Measurements from ENCODE around the gene ATP2A3.

The ATP2A3 gene

GRCh38 chr17:3888343-3889171 lies 75.7 kb downstream of the ATP2A3 start:
- peak; percentile 94 for DNase-seq

DNA sequence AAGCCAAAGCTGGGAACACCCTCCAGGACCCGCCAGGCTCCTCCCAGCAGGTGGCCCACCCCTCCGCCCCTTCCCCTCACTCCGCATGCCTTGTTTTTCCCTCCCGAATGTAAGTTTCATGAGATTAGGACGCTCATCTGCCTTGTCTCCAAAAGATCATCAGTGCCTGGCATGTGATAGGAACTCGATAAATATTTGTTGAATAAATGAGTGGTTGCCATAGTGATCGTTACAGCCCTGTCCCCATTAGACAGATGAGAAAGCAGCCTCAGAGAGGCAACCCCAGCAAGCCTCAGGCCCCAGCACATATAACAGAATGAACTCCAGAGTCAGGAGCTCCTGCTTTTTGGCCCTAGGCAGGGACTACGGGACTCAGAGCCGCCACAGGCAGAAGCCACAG lies 76.4 kb downstream of the ATP2A3 start:
- no peak for DNase-seq

- DNase-seq: no peak
These were observed 76.8 kb downstream of the ATP2A3 start for GRCh38 chr17:3887394-3887793.

DNA sequence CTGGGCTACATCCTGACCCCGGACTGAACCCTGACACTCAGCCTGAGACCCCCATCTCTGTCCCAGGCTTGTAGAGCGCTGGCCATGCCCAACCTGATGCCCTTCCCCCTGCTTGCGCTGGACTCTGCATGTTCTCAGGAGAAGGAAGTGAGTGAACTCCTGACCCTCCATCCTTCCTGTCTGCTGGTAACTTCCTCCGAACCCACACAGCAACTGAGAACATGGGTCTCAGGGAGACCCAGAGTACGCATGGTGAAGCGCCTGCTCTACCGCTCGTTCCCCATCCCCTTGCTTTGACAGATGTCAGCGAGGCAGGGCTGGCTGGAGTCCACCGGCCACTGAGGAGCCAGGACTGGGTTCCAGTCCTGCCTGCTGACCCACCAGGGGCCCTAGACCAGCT lies 77.5 kb downstream of the ATP2A3 start:
- no peak for DNase-seq

- peak; percentile 73 for DNase-seq
These were observed 78.3 kb downstream of the ATP2A3 start for GRCh38 chr17:3885970-3886369.

DNA sequence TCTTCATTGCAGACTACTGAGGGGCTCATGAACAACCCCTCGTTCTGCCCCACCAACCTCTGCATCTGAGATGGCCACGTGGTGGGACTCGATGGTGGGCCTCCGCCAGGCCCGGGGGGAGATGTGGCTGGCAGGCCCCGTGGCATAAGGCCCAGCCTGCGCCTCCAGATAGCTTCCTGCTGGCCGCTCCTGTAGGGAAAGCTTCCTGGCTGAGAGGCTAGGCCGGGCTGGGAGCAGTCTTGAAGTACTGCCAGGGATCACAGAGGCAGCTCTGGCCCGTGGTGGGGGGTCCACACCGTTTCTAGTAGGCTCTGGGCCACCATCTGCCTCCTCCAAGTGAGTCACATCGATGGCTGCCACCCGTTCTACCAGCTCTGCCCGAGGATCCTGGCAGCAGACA lies 79.0 kb downstream of the ATP2A3 start:
- DNase-seq: no peak

DNA sequence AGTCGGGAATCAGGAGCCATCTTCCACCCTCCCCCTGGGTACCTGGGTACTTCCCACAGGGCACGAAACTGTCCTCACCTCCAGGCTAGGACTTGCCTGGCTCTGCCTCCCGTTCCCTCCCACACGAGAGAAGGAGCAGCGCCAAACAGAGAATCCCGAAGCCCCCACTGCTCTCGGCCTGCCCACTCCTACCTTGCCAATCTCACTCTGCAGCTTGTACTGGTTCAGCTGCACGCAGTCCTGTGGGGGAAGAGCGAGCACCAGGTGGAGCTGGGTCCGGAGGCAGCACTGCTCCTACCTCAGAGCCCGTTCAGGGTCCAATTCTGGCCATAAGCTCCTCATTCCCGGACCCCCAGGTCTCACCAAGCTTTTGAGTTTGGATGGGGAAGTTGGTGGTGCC lies 80.0 kb downstream of the ATP2A3 start:
- no peak for DNase-seq

GRCh38 chr17:3882276-3882675 lies 82.0 kb downstream of the ATP2A3 start:
- no peak for DNase-seq

DNA sequence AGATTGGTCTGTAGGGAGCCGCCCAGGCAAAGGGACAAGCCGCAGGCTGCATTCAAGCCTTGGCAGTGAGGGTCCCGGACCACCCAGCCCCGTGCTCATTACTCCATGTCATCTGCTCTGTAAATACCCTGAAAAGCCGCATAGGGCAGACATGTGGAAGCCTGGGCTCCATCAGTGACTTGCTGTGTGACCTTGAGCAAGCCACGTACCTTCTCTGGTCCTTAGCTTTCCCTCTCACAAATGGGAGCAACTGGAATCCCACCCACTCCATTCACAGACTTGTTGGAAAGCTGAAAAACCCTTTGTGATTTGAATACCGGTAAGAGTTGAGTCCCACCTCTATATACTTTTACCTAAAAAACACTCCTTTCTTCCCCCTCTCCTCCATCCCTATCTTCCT lies 83.3 kb downstream of the ATP2A3 start:
- DNase-seq: no peak

DNA sequence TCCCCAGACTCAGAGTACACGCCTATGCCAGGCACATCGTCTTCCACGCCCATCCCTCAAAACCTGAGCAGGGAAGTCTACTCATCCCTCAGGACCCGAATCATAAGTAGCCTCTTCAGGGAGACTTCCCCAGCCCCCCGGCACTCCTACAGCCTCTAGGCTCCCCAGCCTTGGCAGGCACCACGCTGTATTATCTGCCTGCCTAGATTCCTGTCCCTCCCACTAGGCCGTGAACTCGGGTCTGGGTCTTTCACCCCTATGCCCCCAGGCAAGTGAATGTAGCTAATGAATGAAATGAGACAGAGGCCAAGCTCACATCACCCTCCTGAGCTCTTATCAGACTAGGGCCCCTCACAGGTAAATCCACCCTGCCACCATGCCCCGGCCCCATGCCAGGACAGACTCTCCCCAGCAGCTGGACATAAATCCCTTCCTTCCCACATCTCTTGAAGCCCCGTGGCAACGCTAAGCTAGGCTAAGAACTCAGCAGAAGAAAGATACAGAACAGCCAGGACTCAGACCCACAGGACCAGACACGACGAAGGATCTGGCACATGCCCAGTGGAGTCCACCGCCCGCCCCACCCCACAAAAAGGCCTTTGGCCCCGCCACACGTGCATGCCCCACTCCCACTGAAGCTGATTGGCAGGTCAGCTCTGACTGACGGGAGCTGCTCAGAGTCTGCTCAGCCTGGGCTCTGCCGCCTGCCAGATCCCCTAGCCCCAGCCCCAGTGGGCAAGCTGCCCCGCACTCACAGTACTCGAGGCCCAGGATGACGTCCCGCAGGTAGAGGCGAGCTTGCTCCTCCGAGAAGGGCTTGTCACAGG lies 84.4 kb downstream of the ATP2A3 start:
- no peak for DNase-seq

DNA sequence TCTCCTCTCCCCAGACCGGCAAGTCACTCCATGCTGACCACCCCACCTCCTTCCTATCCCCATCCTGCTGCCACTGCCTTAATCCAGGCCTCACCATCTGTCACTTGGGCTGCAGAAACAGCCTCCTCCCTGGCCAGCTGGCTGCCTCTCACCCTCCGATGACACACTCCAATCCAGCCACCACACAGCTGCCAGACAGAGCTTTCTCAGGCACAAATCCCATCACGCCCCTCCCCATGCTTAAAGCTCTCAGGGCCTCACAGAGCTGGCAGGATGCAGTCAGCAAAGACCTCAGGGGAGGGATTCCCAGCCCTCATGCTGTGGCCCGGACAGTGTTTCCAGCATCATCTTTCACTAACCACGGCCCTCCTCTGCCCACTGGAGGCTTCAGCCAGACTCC lies 85.1 kb downstream of the ATP2A3 start:
- no peak for DNase-seq

GRCh38 chr17:3877220-3877619 lies 87.0 kb downstream of the ATP2A3 start:
- no peak for DNase-seq

- DNase-seq: no peak
These were observed 88.9 kb downstream of the ATP2A3 start for GRCh38 chr17:3875317-3875716.

Measured in HCEC 1CT (cell line).